Brain pericyte (primary cell): ENCODE results near the gene XG.
A peak's percentile ranks its signal among the peaks of the same experiment; 100 is the strongest.
"Not testable (repeated sequence)": the region's sequence is repeated elsewhere in the genome, so short reads cannot be mapped to it uniquely, and the experiment has no call there.

ENCODE experiments used
- DNase-seq: peaks from one replicate; pipeline ENCODE4 v3.0.0-alpha.2; 2012; ENCODE audit warnings: low read depth, low spot score

Gene XG

GRCh38 chrX:2751874-2752300, at the start of gene XG:
Gene XG (plus strand): TSS chrX:2752040. CDS start chrX:2752275, 235 bp downstream.
- not testable (repeated sequence) for DNase-seq

GRCh38 chrX:2703991-2704369, 47.9 kb upstream of the XG start:
- no peak for DNase-seq

- DNase-seq = no peak
Measured at GRCh38 chrX:2705046-2705832, 46.6 kb upstream of the XG start.

GRCh38 chrX:2707334-2707760, 44.5 kb upstream of the XG start:
- peak; percentile 57 for DNase-seq

DNA sequence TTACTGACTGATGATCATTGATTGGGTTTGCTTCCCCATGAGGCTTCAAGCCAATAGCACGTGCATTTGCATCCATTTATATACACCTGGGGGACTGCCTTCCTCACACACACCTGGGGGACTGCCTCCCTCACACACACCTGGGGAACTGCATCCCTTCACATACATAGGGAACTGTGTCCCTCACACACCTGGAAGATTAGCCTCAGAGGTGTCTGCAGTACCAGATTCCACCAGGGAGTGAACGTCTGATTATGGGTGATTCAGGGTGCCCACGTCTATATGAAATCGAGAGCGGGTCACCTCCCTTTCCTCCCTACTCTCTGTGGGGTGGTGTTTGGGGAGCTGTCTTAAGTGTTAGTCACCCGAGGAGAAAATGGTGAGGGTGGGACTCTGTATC, 43.8 kb upstream of the XG start:
- DNase-seq = no peak

- DNase-seq = no peak
Measured at GRCh38 chrX:2708592-2709188, 43.1 kb upstream of the XG start.

- DNase-seq = no peak
Measured at GRCh38 chrX:2709556-2709955, 42.3 kb upstream of the XG start.

- no peak for DNase-seq
Measured at GRCh38 chrX:2710041-2710840, 41.6 kb upstream of the XG start.

GRCh38 chrX:2711441-2711840, 40.4 kb upstream of the XG start:
- no peak for DNase-seq

DNA sequence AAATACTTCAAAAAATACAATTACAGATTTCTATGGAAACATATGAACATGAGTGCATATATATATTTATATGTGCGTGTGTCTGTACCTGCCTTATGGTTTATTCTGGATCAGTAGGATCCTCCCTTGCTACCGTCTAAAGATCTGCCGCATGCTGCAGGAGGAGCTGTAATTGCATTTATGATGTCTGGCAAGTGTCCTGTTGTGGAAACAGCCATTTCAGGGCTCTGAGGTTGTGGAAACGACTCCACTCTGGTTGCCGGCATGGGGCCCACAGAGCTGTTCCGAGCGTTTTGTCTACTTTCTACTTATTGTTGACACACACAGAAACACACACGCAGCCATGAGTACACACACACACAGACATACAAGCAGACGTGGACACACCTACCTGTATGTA, 39.4 kb upstream of the XG start:
- DNase-seq = no peak

GRCh38 chrX:2712890-2713840, 38.7 kb upstream of the XG start:
- DNase-seq = no peak

DNA sequence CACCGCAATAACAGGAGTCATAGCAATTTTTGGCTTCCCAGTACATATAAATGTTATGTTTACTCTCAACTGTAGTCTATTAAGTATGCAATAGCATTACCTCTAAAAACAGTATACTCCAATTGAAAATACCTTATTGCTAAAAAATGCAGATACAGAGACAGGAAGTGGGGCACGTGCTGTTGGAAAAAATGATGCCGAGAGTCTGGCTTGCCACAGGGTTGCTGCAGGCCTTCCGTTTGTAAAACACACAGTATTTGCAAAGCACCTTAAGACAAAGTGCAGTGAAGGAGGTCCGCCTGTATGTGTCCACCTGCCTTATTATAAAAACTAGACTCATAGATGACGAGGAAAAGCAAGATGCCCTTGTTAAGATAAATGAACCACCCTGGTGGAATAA, 37.3 kb upstream of the XG start:
- no peak for DNase-seq

GRCh38 chrX:2715066-2715600, 36.7 kb upstream of the XG start:
- no peak for DNase-seq

DNA sequence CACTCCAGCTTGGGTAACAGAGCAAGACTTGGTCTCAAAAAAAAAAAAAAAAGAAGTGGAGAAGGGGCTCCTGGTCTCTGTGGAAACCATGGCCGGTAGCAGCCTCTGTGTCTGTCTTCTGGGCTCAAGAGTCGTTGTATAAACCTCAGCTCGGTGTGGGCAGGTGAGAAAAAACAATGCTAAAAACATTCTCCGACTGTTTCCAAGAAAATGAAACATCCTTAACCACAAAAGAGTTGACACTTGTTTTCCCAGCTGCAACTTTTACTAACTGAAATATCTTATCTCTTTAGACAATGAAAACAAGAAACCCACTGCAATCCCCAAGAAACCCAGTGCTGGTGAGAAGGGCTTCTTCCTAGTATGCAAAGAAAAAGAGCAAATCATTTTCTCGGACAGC, 34.5 kb upstream of the XG start:
- no peak for DNase-seq

- DNase-seq = no peak
Measured at GRCh38 chrX:2718821-2719220, 33.0 kb upstream of the XG start.

GRCh38 chrX:2719774-2720447, 31.9 kb upstream of the XG start:
- no peak for DNase-seq

DNA sequence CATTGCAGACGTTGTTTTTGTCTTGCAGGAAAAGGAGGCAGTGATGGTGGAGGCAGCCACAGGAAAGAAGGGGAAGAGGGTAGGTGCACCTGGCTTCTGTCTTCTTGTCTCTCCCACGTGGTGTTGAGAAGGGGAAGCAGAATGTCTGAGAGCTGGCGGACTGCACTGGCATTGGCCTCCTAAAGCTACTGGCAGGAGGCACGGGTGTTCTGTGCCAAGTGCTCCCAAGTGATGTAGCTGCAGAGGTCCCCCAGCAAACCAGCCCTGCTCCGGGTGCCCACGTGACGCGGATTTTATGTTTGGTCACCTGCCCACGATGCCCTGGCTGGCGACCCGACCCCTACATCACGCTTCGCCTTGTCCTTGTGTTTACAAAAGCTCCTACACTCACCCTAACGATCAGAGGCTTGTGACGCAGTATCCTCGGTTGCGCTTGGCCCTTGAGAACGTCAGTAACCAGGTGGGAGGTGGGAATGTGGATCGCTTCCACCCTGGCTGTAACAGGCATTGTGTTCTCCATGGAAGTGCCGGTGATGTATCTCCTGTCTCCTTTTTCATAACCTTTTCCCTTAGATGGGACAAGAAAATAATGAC, 28.5 kb upstream of the XG start:
- DNase-seq = no peak

DNA sequence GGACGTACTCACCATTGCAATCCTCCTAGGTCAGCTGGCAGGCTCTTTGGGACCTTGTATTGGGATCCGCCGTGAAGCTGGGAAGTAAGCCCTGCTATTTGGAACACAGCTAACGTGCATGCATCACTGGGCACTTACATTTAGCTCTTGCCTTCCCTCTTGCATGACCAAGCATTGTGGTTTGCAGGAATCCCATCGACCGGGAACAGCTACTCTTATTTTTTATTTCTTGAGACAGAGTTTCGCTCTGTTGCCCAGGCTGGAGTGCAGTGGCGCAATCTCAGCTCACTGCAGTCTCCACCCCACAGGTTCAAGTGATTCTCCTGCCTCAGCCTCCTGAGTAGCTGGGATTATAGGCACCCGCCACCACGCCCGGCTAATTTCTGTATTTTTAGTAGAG, 24.6 kb upstream of the XG start:
- not testable (repeated sequence) for DNase-seq

DNA sequence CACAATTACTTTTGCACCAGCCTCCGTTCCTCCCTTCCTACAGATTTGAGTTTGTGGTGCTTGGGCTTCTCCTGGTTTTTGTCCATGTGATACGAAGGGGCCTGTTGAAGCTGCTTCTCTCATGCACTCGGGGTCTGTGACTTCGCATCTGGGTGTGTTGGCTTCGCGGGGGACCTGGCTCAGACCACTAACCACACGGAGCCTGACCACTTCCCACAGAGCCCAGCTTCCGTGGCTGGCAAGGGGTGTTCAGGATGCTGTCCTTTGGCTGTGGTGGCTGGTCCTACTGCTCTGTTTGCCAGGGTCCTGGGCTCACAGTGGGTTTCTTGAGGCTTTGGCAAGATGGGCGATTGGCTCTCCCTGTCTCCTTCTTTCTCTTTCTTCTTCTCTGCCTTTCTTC, 19.8 kb upstream of the XG start:
- DNase-seq = no peak

DNA sequence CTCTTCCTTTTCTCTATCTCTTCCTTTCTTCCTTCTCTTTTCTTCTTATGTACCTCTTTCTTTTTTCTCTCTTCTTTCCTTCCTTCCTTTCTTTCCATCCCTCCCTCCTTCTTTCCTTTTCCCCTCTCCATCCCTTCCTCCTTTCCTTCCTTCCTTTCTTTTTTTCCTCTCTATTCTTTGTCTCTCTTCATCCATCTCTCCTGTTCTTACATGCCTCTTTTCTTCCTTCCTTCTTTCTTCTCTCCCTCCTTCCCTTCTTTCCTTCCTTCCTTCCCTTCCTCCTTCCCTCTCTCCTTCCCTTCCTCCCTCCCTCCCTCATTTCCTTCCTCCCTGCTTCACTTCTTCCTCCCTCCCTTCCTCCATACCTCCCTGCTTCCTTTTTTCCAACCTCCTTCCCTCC, 19.2 kb upstream of the XG start:
- DNase-seq = no peak
